CD14-positive monocyte (primary cell): ENCODE results near the gene SLC25A42. TPM values are rescaled to one million over a fixed set of nuclear protein-coding genes. Genes with fewer than 3 reads are reported as not detected.

Experiments
- DNase-seq, 3 donors: peaks; one replicate each; pipeline ENCODE4 v3.0.0-alpha.2; 2011 to 2022
- H2AFZ ChIP-seq: 2 replicates; pipeline ENCODE4 v1.6.0; 2012; ENCODE audit warnings: mild to moderate bottlenecking, low read depth, low read length, inconsistent platforms; ENCODE audit not compliant: insufficient read depth, poor library complexity, severe bottlenecking
- H3K27ac ChIP-seq, 2 donors: 1 replicate in 1 of 2; 2 replicates in 1 of 2; pipeline ENCODE4 v1.5.1; 2012 to 2013; ENCODE audit warnings: low read length in 2 of 2, control low read depth in 1 of 2, inconsistent platforms in 1 of 2, low read depth in 1 of 2, mild to moderate bottlenecking in 1 of 2
- H3K27me3 ChIP-seq, 2 donors: one replicate each; pipeline versions ENCODE4 v1.6.0 to v1.6.1; 2011 to 2013; ENCODE audit warnings: low read length in 2 of 2; ENCODE audit not compliant: control insufficient read depth in 2 of 2, insufficient read depth in 2 of 2
- H3K36me3 ChIP-seq, 2 donors: replicated peaks in 1 of 2; 1 replicate in 1 of 2; 2 replicates in 1 of 2; pipeline versions ENCODE4 v1.5.1 to v1.6.1; 2012 to 2013; ENCODE audit warnings: low read length in 2 of 2, control low read depth in 1 of 2, inconsistent platforms in 1 of 2, mild to moderate bottlenecking in 1 of 2; ENCODE audit not compliant: insufficient read depth in 2 of 2, control insufficient read depth in 1 of 2
- H3K4me1 ChIP-seq, 2 donors: 1 replicate in 1 of 2; 2 replicates in 1 of 2; pipeline versions ENCODE4 v1.5.1 to v1.6.1; 2012 to 2013; ENCODE audit warnings: low read length in 2 of 2, control low read depth in 1 of 2, inconsistent platforms in 1 of 2, mild to moderate bottlenecking in 1 of 2, moderate library complexity in 1 of 2; ENCODE audit not compliant: insufficient read depth in 2 of 2, control insufficient read depth in 1 of 2
- H3K4me2 ChIP-seq: replicated peaks from 2 replicates; pipeline ENCODE3; 2012; ENCODE audit warnings: low read length, moderate library complexity, mild to moderate bottlenecking; ENCODE audit not compliant: poor library complexity, severe bottlenecking; ENCODE audit errors: extremely low read depth
- H3K4me3 ChIP-seq, 3 experiments: fragments of 200-600 bp in 1 of 3; sonication (generic) in 1 of 3; replicated peaks in 1 of 3; 1 replicate in 2 of 3; 2 replicates in 1 of 3; pipeline ENCODE4 v1.5.1; 2011 to 2013; ENCODE audit warnings: low read length in 3 of 3, mild to moderate bottlenecking in 3 of 3, control low read depth in 2 of 3, low read depth in 2 of 3, inconsistent platforms in 1 of 3, moderate library complexity in 1 of 3
- H3K79me2 ChIP-seq: 2 replicates; pipeline ENCODE4 v1.6.0; 2012; ENCODE audit warnings: mild to moderate bottlenecking, control low read depth, inconsistent platforms, low read length, moderate library complexity; ENCODE audit not compliant: insufficient read depth
- H3K9ac ChIP-seq: 2 replicates; pipeline ENCODE4 v1.6.0; 2017; ENCODE audit warnings: low read length, mild to moderate bottlenecking; ENCODE audit not compliant: insufficient read depth, poor library complexity, severe bottlenecking
- H3K9me3 ChIP-seq, 2 donors: replicated peaks in 1 of 2; 1 replicate in 1 of 2; 2 replicates in 1 of 2; pipeline versions ENCODE4 v1.5.1 to v1.6.1; 2012 to 2013; ENCODE audit warnings: low read length in 2 of 2, control low read depth in 1 of 2; ENCODE audit not compliant: control insufficient read depth in 1 of 2, insufficient read depth in 1 of 2
- H4K20me1 ChIP-seq: 2 replicates; pipeline ENCODE4 v1.6.0; 2012; ENCODE audit warnings: mild to moderate bottlenecking, low read length, control low read depth, moderate library complexity; ENCODE audit not compliant: insufficient read depth
- H3K27ac Mint-ChIP-seq, 7 donors: one replicate each; pipeline ENCODE4 v1.8.0; 2020; ENCODE audit warnings: mild to moderate bottlenecking in 7 of 7, mixed read lengths in 7 of 7, moderate library complexity in 6 of 7, inconsistent platforms in 2 of 7
- H3K27me3 Mint-ChIP-seq, 3 donors: one replicate each; pipeline ENCODE4 v1.8.0; 2021 to 2022; ENCODE audit warnings: low read depth in 3 of 3, mild to moderate bottlenecking in 3 of 3, mixed read lengths in 3 of 3, moderate library complexity in 3 of 3, inconsistent platforms in 1 of 3
- H3K36me3 Mint-ChIP-seq, 2 donors: one replicate each; pipeline ENCODE4 v1.8.0; 2020; ENCODE audit warnings: mixed read lengths in 2 of 2, inconsistent platforms in 1 of 2, mild to moderate bottlenecking in 1 of 2
- H3K4me1 Mint-ChIP-seq: one replicate; pipeline ENCODE4 v1.8.0; 2020; ENCODE audit warnings: mild to moderate bottlenecking, mixed read lengths
- H3K4me3 Mint-ChIP-seq, 2 donors: one replicate each; pipeline ENCODE4 v1.8.0; 2020; ENCODE audit warnings: mild to moderate bottlenecking in 2 of 2, mixed read lengths in 2 of 2, moderate library complexity in 1 of 2
- H3K9me3 Mint-ChIP-seq, 7 donors: one replicate each; pipeline ENCODE4 v1.8.0; 2020 to 2022; ENCODE audit warnings: mixed read lengths in 7 of 7, mild to moderate bottlenecking in 6 of 7, moderate library complexity in 6 of 7, inconsistent platforms in 2 of 7
- CTCF ChIP-seq: fragments of 200-600 bp; IDR thresholded peaks from one replicate; pipeline ENCODE4 v1.8.0; 2022; ENCODE audit warnings: antibody characterized with exemption, mild to moderate bottlenecking
- WGBS: methylation state at CpG from one replicate; pipeline ENCODE4 v1.1.5; 2013; ENCODE audit warnings: missing lambda C conversion rate; ENCODE audit not compliant: insufficient coverage; 5-methylcytosine and 5-hydroxymethylcytosine counted together
- intact Hi-C, 2 donors: fragments of 100-400 bp; cut with micrococcal nuclease; formaldehyde crosslinking; loops; one replicate each; pipeline versions ENCODE4 v1.15.0 to v1.15.1; 2023
- polyA plus RNA-seq, 3 donors: library from polyadenylated mRNA; depleted of rRNA in 1 of 3; unstranded in 2 of 3; stranded (reverse) in 1 of 3; fragments of 300-500 nt in 2 of 3; fragments of >200 nt in 1 of 3; fragmentation: Illumina TruSeq in 2 of 3; gene quantifications; 1 replicate in 2 of 3; 2 replicates in 1 of 3; pipeline ENCODE4 v1.2.3, GENCODE V29; 2012 to 2021

Gene SLC25A42
- polyA plus RNA-seq, 3 donors = 0.68 to 3.1 (median 1.1) TPM

GRCh38 chr19:19049406-19049805 is 14.4 kb upstream of the SLC25A42 start:
- H3K27me3 Mint-ChIP-seq = peaks cover 0 to 5% (median 0%) of the 10 kb centered on the region in 3 donors
- WGBS = 17% methylated on average over 1 of the region's 2 CpGs

DNA sequence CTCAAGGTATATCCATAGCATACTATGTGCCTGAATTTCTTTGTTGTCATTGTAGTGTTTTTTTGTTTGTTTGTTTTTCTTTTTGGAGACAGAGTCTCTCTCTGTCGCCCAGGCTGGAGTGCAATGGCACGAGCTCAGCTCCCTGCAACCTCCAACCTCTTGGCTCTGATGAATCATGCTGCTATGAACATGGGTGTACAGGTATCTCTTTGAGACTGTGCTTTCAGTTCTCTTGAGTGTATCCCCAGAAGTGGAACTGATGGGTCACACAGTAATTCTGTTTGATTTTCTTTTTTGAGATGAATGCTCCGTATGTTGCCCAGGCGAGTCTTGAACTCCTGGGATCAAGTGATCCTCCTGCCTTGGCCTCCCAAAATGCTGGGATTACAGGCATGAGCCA is 13.7 kb upstream of the SLC25A42 start:
- Mint-ChIP-seq H3K27me3 (peaks cover 0 to 2% (median 0%) of the 10 kb centered on the region in 3 donors), H3K27ac (peak overlapping the region in 1 of 7 donors; percentile 50), H3K4me3 (no peak overlapping the region), H3K9me3 (no peaks in the 10 kb centered on the region), H3K36me3 (peaks cover 70 to 91% of the 10 kb centered on the region in 2 donors), H3K4me1 (peaks cover 2% of the 10 kb centered on the region)
- H3K4me2 ChIP-seq = no peak overlapping the region
- H3K27me3 ChIP-seq = no peaks in the 10 kb centered on the region
- DNase-seq = no peak
- H4K20me1 ChIP-seq = no peaks in the 10 kb centered on the region
- H3K4me1 ChIP-seq = no peaks in the 10 kb centered on the region
- no peaks in the 10 kb centered on the region for H3K79me2 ChIP-seq
- peaks cover 59 to 88% of the 10 kb centered on the region in 2 donors for H3K36me3 ChIP-seq
- no peaks in the 10 kb centered on the region for H3K9me3 ChIP-seq
- TF ChIP-seq CTCF = no peak
- no peak overlapping the region for H3K27ac ChIP-seq
- no peak overlapping the region for H2AFZ ChIP-seq
- 100% methylated on average over 3 of the region's 4 CpGs for WGBS
- no peak overlapping the region for H3K9ac ChIP-seq
- intact Hi-C loops = loop anchor here (5.0 kb wide), 1 partner anchor 87 kb away; the partner anchor contains the start of gene TMEM161A (in 2 of the 2)
- H3K4me3 ChIP-seq = no peak overlapping the region

More at GRCh38 chr19:19049406-19049805, 14.4 kb upstream of the SLC25A42 start:
- no peaks in the 10 kb centered on the region for H4K20me1 ChIP-seq
- H3K27ac ChIP-seq = peak overlapping the region in 1 of 2 donors; percentile 41
- H2AFZ ChIP-seq = no peak overlapping the region
- no peaks in the 10 kb centered on the region for H3K4me1 ChIP-seq
- no peak for DNase-seq
- no peak overlapping the region for H3K9ac ChIP-seq
- intact Hi-C loops = no loop called here
- Mint-ChIP-seq H3K36me3 (peaks cover 69 to 91% of the 10 kb centered on the region in 2 donors), H3K4me3 (no peak overlapping the region), H3K9me3 (no peaks in the 10 kb centered on the region), H3K4me1 (peaks cover 2% of the 10 kb centered on the region), H3K27ac (peak overlapping the region in 3 of 7 donors; percentile 64 to 75 (median 67))
- no peaks in the 10 kb centered on the region for H3K27me3 ChIP-seq
- no peak for TF ChIP-seq CTCF
- no peak overlapping the region for H3K4me3 ChIP-seq
- peaks cover 55 to 88% of the 10 kb centered on the region in 2 donors for H3K36me3 ChIP-seq
- H3K9me3 ChIP-seq = no peaks in the 10 kb centered on the region
- no peak overlapping the region for H3K4me2 ChIP-seq
- H3K79me2 ChIP-seq = no peaks in the 10 kb centered on the region
